HUES48 (cell line): Measurements from ENCODE around the gene TNNI3.
A peak's percentile ranks its signal among the peaks of the same experiment; 100 is the strongest.
"Not testable (repeated sequence)": the region's sequence is repeated elsewhere in the genome, so short reads cannot be mapped to it uniquely, and the experiment has no call there.

Experiments
- H3K27ac ChIP-seq: one replicate; pipeline ENCODE4 v1.7.0; 2013; ENCODE audit warnings: low read depth, low read length, inconsistent platforms
- H3K27me3 ChIP-seq: 2 replicates; pipeline ENCODE4 v1.6.1; 2013; ENCODE audit warnings: mild to moderate bottlenecking, low read length; ENCODE audit not compliant: control insufficient read depth, insufficient read depth
- H3K36me3 ChIP-seq: 2 replicates; pipeline ENCODE4 v1.6.1; 2013; ENCODE audit warnings: low read length; ENCODE audit not compliant: control insufficient read depth, insufficient read depth
- H3K4me1 ChIP-seq: 2 replicates; pipeline ENCODE4 v1.6.1; 2013; ENCODE audit warnings: mild to moderate bottlenecking, low read length; ENCODE audit not compliant: control insufficient read depth, insufficient read depth
- H3K4me3 ChIP-seq: 2 replicates; pipeline ENCODE4 v1.5.1; 2013; ENCODE audit warnings: mild to moderate bottlenecking, low read depth, low read length
- H3K9ac ChIP-seq: 2 replicates; pipeline ENCODE4 v1.6.1; 2013; ENCODE audit warnings: mild to moderate bottlenecking, low read depth, low read length, moderate library complexity
- H3K9me3 ChIP-seq: 2 replicates; pipeline ENCODE4 v1.6.1; 2013; ENCODE audit warnings: low read length; ENCODE audit not compliant: control insufficient read depth, insufficient read depth

TNNI3 gene

DNA sequence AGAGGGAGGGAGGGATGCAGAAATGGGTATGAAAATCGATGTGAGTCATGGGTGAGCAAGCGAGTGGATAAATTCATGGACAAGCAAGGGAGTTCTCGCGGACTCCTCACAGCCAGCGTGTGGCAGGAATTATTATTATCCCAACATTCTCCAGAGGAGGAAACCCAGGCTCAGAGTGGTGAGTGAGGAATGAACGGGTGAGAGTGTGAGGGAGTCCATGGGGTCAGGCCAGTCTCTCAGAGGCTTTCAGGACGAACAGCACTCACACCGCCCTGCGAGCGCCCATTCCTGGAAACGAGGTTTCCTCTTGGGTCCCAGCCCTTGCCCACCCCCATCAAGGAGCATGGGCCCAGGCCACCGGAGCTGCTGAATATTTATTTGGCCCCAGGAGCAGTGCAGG, 15.2 kb upstream of the TNNI3 start:
- H3K36me3 ChIP-seq, result no peaks in the 10 kb centered on the region
- no peak overlapping the region for H3K27ac ChIP-seq
- peaks cover 63% of the 10 kb centered on the region for H3K27me3 ChIP-seq
- H3K4me3 ChIP-seq, result peak overlapping the region; percentile 72
- no peak overlapping the region for H3K9ac ChIP-seq
- H3K9me3 ChIP-seq, result no peaks in the 10 kb centered on the region
- peaks cover 9% of the 10 kb centered on the region; the same call in 1 of the 2 replicates for H3K4me1 ChIP-seq

DNA sequence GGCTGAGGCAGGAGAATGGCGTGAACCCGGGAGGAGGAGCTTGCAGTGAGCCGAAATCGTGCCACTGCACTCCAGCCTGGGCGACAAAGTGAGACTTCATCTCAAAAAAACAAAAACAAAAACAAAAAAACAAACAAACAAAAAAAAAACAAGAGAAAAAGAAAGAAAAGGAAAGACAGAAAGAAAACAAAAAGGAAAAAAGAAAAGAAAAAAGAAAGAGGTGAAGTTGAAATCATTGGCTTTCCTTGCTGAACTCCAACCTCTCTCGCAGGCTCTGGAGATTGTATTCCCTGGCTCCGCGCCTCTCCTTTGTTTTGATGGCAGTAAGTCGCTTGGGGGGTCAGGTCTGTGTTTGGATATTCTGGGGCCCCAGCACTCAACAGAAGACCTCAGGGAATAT, 14.8 kb upstream of the TNNI3 start:
- H3K27ac ChIP-seq, H3K36me3 ChIP-seq, H3K9me3 ChIP-seq, H3K4me1 ChIP-seq, H3K9ac ChIP-seq: not testable (repeated sequence)
- Histone ChIP-seq H3K4me3 (peak overlapping the region; percentile 72; the same call in 1 of the 2 replicates), H3K27me3 (peaks cover 66% of the 10 kb centered on the region)

DNA sequence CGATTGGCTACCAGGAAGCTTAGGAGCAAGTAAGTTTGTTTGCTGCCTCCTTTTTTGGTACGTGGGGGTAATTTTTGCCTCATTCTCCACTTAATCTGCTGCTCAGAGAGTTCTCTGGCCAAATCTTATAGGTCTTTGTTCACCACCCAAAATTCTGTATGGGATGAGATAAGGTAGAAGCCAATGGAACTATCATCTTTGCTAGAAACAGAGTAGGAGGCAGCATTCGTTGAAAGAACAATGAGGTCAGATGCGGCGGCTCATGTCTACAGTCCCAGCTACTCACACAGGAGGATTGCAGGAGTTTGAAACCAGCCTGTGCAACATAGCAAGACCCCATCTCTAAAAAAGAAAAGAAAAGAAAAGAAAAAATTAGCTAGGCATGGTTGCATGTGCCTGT, 13.9 kb upstream of the TNNI3 start:
- no peak overlapping the region for H3K4me3 ChIP-seq
- no peaks in the 10 kb centered on the region for H3K36me3 ChIP-seq
- no peak overlapping the region for H3K9ac ChIP-seq
- H3K27me3 ChIP-seq, result peaks cover 61% of the 10 kb centered on the region
- peaks cover 12% of the 10 kb centered on the region; the same call in 1 of the 2 replicates for H3K4me1 ChIP-seq
- no peaks in the 10 kb centered on the region for H3K9me3 ChIP-seq
- no peak overlapping the region for H3K27ac ChIP-seq

DNA sequence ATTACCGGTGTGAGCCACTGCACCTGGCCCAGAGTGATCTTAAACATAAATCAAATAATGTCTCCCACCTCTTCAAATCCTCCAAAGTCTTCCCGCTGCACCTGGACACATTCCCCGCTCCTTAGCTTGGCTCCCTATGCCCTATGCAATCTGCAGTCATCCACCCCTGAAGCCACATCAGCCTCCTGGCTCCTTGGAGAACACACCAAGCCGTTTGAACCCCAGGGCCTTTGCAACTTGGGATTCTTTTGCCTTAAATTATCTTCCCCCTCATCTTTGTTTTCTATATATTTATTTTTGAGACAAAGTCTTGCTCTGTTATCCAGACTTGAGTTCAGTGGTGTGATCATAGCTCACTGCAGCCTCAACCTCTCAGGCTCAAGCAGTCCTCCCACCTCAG, 11.6 kb upstream of the TNNI3 start:
- Histone ChIP-seq H3K36me3 (no peaks in the 10 kb centered on the region), H3K27ac (no peak overlapping the region), H3K27me3 (peaks cover 42% of the 10 kb centered on the region), H3K4me3 (no peak overlapping the region), H3K4me1 (peaks cover 10% of the 10 kb centered on the region; the same call in 1 of the 2 replicates), H3K9ac (no peak overlapping the region), H3K9me3 (no peaks in the 10 kb centered on the region)

DNA sequence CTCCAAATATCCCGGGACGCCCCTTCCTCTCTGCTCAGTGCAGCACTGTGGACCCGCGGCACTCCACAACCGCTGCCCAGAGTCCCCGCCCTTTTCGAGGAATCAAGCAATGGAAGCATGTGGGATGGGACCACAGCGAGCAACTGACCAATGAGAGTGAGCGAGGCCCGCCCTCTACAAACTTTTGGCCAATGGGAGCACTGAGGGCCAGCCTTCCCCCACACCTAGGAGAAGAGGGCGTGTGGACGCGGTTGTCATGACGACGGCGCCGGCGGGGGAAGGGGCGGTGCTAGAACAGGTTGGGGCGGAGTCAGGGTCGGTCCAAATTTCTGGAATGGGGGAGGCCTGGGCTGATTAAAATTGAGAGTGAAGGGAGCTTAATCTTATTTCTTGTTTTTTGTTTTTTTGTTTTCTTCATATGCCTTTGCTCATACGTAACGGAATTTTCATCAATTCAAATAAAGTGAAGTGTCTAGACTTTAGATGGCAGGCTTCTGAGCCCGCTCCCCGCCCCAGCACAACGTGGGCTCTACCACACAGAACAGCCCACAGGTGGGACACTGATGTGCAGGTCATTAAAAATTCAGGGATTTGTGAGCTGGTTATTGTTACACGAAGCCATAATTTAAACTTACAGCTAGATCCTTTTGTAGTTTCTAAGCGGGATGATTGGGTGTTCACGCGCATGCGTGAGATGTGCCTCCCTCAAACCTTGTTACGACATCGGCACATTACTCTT, 9.2 kb upstream of the TNNI3 start, which contains the start of gene DNAAF3:
Gene DNAAF3 (minus strand): TSS at position 84 of the 739 bp plus-strand sequence. CDS start 200 bp downstream, outside the sequence.
- Histone ChIP-seq H3K4me3 (peak within 1 kb of the TSS; percentile 65), H3K4me1 (peaks cover 4% of the 10 kb centered on the region; the same call in 1 of the 2 replicates), H3K27ac (peak within 1 kb of the TSS; percentile 73), H3K9me3 (no peaks in the 10 kb centered on the region), H3K36me3 (no peaks in the 10 kb centered on the region), H3K9ac (peak within 1 kb of the TSS; percentile 77), H3K27me3 (peaks cover 32% of the 10 kb centered on the region)

DNA sequence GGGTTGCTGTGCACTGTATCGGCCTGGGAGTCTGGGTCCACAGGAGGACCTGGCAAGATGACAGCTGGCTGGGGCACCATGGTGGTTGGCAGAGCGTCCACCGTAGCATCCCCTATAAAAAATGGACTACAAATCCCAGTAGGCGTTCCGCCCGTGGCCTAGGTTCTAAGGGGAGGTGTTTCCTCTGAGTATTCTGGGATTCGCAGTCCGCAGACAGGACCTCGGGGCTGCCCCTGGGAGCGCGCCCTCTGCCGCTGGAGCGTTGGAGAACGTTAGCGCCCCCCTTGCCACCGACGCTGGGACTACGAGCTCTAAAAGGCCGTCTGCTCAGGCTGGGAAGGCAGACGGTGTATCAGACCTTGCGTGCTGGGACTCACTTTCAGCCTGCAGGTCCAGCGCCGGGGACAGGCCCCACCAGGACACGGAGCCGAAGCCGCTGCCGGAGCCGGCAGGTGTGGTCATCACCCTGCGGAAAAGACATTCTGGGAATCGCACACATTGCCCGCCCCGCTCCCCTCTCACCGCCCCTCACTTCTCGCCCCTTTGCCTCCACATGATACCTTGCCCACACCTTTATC, 8.5 kb upstream of the TNNI3 start:
- Histone ChIP-seq H3K4me3 (peak overlapping the region; percentile 65), H3K9me3 (no peaks in the 10 kb centered on the region), H3K27ac (no peak overlapping the region), H3K9ac (no peak overlapping the region), H3K27me3 (peaks cover 32% of the 10 kb centered on the region), H3K36me3 (no peaks in the 10 kb centered on the region), H3K4me1 (peaks cover 4% of the 10 kb centered on the region; the same call in 1 of the 2 replicates)

DNA sequence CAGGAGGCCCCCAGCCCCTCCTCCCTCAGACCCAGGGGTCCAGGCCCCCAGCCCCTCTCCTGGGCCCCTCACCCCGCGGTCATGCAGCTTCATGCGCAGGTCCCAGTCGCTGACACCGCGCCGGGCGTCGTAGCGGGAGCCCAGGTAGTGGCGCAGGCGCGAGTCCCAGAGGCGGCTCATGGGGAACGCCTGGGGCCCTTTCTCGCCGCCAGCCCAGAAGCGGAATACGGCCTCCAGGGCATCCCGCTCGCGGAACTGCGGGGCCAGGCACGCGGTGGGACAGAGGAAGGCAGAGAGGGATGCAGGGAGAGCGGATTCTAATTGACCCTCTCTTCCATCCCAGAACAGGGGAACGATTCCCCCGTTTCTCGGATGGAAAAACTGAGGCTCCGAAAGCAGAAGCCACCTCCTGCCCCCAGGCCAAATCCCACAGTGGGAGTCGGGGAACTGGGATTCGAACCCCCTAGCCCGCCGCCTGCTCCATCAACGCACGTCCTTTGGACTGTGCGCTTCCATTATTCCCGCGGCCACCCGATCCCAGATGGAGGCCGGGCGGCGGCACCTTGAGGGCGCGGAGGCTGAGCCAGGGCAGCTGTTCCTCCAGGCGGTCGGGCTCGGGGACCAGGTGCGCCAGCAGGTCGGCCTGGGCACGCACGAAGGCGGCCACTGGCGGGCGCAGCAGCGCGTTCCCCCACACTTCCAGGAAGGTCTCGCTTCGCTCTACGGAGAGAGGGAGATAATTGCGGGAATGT, 4.2 kb upstream of the TNNI3 start:
- no peaks in the 10 kb centered on the region for H3K36me3 ChIP-seq
- peaks cover 15% of the 10 kb centered on the region for H3K27me3 ChIP-seq
- no peak overlapping the region; the same call in 1 of the 2 replicates for H3K4me3 ChIP-seq
- no peak overlapping the region for H3K9ac ChIP-seq
- no peaks in the 10 kb centered on the region for H3K9me3 ChIP-seq
- no peak overlapping the region for H3K27ac ChIP-seq
- H3K4me1 ChIP-seq, result peaks cover 9% of the 10 kb centered on the region

DNA sequence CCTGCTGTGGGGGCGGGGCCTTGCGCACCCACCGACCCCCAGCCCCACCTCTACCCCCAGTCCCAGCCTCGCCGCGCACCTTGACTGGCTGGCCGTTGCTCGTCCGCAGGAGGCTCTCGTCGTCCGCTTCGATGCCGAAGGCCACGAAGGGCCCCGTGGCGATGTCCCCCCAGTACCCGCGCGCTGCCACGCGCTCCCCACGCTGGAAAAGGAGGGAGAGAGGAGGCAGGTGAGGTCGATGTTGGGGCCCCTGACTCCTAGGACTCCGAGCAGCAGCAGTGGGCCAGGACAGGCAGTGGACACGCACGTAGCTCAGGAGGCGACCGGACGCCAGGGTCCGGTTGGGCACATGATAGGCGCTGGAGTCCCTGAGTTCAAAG, 3.4 kb upstream of the TNNI3 start:
- Histone ChIP-seq H3K4me3 (peak overlapping the region; percentile 51), H3K9ac (no peak overlapping the region), H3K27me3 (peaks cover 15% of the 10 kb centered on the region), H3K9me3 (no peaks in the 10 kb centered on the region), H3K27ac (no peak overlapping the region), H3K4me1 (peaks cover 9% of the 10 kb centered on the region), H3K36me3 (no peaks in the 10 kb centered on the region)

DNA sequence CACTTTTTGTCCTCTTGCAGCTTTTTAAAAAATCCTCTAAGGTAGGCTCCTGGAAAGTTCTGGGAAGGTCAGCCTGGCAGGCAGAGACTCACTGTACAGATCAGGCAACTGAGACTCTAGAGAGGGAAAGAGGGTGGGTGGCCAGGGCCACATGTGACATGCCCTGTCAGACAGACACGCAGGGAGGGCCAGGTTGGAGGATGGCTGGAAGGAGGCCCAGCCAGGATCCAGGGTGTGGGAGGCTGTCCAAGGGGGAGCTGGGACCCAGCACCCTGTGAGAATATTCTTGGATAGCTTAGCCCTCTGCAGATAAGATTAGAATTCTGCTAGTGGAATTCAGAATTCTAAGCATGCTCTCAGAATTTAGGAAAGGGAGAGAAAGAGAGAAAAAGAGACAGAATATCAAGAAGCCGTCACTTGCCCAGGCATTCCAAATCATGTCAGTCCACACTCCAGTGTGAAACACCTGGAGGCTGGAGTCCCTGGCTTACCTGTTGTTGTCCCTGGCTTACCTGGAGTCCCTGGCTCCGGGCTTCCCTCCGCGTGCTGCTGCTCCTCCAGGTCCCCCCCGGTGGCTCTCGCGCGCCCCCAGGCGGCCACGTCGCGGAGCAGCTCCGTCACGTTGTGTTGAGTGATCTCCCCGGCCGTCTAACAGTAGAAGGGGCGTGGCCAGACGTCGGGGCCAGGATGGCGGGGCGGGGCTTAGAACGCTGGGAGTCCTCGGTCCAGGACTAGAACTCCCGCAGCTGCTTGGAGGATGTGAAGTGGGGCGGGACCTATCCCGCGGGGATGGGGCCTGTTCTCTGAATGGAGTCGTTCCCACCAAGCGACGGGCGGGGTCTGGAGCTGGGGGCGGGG, 2.8 kb upstream of the TNNI3 start:
- no peak overlapping the region for H3K4me3 ChIP-seq
- peaks cover 9% of the 10 kb centered on the region for H3K4me1 ChIP-seq
- no peak overlapping the region for H3K9ac ChIP-seq
- H3K27ac ChIP-seq, result no peak overlapping the region
- H3K9me3 ChIP-seq, result no peaks in the 10 kb centered on the region
- H3K36me3 ChIP-seq, result no peaks in the 10 kb centered on the region
- peaks cover 15% of the 10 kb centered on the region for H3K27me3 ChIP-seq

DNA sequence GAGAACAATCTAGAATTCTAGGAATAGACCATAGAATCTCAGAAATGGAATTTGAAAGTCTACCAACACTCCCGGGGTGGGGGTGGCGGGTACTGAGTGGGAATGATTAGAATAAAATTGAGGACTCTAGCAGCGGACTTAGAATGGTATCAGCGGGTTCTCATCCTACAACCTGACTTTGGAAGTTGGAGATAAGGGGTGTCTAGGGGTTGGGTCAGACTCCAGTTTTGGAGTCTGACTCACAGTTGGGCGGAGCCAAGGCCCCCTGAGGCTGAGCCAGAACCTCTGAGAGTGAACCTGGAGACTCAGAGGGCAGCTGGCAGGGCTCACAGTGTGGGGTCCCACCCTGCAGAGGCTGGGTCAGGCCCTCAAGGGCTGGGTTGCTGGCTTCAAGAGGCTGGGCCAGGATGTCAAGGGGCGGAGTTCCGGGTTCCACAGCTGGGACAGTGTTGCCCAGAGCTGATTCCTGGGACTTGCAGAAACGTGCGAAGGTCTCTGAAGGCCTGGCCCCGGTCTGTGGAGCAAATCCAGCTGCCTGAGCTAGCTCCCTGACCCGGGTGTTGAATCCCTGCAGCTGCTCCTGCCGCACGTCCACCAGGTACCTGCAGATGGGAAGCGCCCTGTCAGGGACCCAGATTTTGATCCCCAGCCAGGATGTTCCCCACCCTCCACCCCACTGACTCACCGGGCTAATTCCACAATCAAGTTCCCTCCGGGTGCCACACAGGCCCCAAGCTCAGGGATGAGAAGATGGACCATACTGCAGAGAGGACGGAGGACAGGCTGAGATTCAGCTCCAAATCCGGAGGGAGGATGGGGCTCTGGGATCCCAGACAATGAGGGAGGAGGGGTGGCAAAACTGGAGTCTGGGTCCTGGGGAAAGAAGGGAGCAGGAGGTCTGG, 1.6 kb upstream of the TNNI3 start:
- peaks cover 9% of the 10 kb centered on the region for H3K4me1 ChIP-seq
- no peak overlapping the region for H3K9ac ChIP-seq
- no peak overlapping the region for H3K4me3 ChIP-seq
- H3K36me3 ChIP-seq, result no peaks in the 10 kb centered on the region
- H3K9me3 ChIP-seq, result no peaks in the 10 kb centered on the region
- no peak overlapping the region for H3K27ac ChIP-seq
- H3K27me3 ChIP-seq, result peaks cover 15% of the 10 kb centered on the region
